ENCODE data around the gene EBF3. TPM values are rescaled to one million over a fixed set of nuclear protein-coding genes. Genes with fewer than 3 reads are reported as not detected.

EBF3 gene
- total RNA-seq, 1 donor from 2014 or later = 0.07 TPM

GRCh38 chr10:129892548-129893052, 71.5 kb downstream of the EBF3 start:
- no peak for DNase-seq (ENCODE audit: low read depth, low spot score)

GRCh38 chr10:129891806-129892205, 72.3 kb downstream of the EBF3 start:
- DNase-seq (ENCODE audit: low read depth, low spot score) = no peak

- DNase-seq (ENCODE audit: low read depth, low spot score) = no peak
These were observed 73.9 kb downstream of the EBF3 start for GRCh38 chr10:129890170-129890569.

DNA sequence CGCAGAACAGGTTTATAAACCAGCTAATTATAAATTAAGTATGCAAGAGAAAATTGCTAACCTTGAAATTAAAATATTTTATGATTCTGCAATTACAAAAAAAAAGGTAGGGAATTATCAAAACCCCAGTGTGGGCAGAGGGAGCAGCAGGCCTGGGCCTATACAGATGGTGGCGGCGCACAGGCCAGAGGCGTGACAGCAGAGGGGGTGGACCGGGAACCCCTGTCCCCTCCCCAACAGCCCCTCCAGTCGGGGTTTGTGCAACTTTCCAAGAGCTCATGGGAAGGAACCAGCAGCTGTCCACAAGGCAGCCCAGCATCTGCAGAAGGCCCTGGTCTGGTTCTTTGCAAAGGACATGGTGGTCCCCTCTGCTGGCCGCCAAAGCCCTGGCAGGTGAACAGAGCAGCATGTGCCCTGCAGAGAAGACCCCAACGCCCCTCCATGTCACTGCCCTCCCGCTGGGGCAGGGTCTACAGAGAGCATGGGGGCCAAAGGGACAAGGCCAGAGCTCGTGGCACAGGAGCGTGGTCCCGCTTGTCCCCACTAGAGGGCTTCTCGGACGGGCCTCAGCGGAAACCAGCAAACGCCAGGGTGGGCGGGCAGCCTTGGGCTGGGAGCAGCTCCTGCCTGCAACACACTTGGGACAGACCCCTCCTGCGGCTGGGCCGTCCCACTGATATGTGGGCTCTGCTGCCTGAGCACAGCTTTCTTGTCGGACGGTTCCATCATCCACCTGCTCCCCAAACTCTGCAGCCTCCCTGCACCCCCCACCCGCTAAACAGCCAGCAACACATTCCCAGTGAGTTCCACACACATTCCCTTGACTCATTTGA, 75.1 kb downstream of the EBF3 start:
- no peak for DNase-seq (ENCODE audit: low read depth, low spot score)

- DNase-seq (ENCODE audit: low read depth, low spot score) = no peak
These were observed 75.9 kb downstream of the EBF3 start for GRCh38 chr10:129887986-129888783.

- no peak for DNase-seq (ENCODE audit: low read depth, low spot score)
These were observed 76.6 kb downstream of the EBF3 start for GRCh38 chr10:129887381-129887905.

GRCh38 chr10:129886263-129886662, 77.8 kb downstream of the EBF3 start:
- no peak for DNase-seq (ENCODE audit: low read depth, low spot score)

DNA sequence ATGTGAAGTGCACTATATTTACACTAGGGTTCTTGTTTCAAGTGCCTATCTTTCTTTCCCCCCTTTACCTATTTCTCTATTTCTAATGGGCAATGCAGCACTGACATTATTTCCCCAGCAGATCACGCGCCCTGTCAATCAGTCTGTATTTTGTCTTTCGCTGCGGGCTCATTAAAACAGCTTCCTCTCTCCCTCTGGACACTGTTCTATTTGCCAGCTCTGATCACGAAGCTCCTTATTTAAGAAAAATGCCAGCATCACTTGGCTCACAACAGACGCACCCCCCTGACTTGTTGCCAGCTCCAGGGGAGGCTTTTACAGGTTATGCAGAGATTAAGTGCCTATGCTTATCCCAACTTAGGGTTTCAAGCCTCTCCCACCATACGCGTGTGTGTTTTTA, 78.5 kb downstream of the EBF3 start:
- DNase-seq (ENCODE audit: low read depth, low spot score) = no peak

GRCh38 chr10:129884398-129885078, 79.5 kb downstream of the EBF3 start:
- no peak for DNase-seq (ENCODE audit: low read depth, low spot score)

DNA sequence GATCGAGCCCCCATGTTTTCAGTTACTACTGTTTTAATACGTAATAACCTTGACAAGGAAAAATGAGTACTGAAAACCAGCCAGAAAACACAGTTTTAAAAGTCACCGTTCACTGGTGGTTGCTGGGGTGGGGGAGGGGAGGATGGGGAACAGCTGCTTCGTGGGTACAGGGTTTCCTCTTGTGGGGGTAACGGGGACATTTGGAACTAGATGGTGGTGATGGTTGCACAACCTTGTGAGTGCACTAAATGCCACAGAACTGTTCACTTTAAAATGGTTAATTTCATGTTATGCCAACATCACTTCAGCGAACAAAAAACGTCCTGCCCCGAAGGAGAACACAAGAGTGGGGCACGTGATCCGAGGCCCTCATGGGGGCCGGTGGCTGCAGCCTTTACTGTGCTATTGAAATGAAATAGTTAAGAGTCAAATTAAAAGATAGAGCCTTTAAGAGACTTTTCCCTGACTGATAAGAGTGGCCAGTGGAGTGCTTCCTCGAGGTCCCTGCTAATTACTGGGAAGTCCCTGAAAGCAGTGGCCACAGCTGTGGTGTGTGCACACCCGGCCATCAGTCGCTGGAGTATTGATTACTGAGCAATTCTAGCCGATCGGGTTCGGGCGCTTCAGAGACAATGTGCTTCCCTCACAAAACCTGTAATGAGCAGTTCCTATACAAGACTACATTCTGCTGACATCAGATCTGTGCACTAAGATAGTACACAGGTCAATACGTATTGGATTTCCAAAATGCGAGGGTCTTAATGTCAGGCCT, 80.3 kb downstream of the EBF3 start:
- no peak for DNase-seq (ENCODE audit: low read depth, low spot score)

DNA sequence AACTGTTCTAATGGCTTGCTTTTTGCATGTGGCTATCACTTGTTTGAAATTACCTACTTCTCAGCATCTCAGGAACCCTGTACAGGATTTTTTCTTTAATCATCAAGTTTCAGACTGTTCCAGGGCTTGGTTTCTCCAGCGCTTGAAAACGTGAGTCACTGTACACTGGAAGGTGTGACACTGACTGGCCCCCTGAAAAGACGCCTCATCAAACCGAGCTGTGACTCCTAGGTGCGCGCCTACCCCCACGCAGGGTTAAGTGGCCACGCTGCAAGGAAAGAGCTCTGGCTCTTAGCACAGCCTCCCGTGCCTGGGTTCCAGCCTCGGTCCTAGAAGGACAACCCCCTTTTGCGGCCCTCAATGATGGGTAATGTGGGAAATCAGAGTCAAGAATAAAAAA, 81.0 kb downstream of the EBF3 start:
- DNase-seq (ENCODE audit: low read depth, low spot score) = no peak

GRCh38 chr10:129882291-129883010, 81.6 kb downstream of the EBF3 start:
- DNase-seq (ENCODE audit: low read depth, low spot score) = no peak

DNA sequence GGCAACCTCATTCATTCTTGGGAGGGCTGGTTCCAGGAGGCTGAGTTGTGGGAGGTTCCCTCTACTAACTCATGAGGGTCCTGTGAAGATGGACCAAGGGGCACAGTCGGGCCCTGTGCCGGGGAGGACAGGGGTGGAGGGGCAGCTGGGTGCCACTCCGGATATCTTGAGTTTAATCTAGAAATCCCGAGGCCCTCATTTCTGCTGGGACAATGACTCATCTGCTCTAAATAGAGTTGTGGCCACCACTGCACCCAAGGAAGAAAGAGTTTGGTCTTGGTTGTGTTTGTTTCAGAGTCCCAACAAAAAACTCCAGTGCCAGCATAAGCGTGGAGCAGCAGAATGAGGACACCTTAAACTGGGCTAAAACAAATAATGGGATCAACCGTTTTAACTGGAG, 82.4 kb downstream of the EBF3 start:
- DNase-seq (ENCODE audit: low read depth, low spot score) = no peak

GRCh38 chr10:129880191-129880870, 83.7 kb downstream of the EBF3 start:
- no peak for DNase-seq (ENCODE audit: low read depth, low spot score)

GRCh38 chr10:129879655-129880054, 84.4 kb downstream of the EBF3 start:
- DNase-seq (ENCODE audit: low read depth, low spot score) = no peak

DNA sequence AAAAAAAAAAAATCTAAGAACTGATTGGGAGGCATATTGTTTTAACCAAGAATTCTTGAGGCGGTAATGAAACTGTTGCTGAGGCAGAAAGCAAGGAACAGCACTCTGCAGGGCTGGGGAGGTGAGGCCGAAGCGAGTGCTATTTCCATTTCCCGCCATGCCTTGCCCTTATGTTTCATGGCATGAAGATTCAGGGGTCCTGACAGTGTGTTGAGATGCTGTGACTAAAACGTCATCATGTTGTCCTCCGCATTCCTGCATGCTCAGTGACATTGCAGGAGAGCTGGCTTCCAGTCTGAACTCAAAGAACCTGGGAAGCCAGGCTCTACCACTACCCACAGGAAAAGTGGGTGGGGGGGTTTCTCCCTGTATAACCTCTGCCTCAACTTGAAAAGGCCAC, 85.2 kb downstream of the EBF3 start:
- no peak for DNase-seq (ENCODE audit: low read depth, low spot score)

GRCh38 chr10:129877773-129878371, 86.2 kb downstream of the EBF3 start:
- no peak for DNase-seq (ENCODE audit: low read depth, low spot score)

DNA sequence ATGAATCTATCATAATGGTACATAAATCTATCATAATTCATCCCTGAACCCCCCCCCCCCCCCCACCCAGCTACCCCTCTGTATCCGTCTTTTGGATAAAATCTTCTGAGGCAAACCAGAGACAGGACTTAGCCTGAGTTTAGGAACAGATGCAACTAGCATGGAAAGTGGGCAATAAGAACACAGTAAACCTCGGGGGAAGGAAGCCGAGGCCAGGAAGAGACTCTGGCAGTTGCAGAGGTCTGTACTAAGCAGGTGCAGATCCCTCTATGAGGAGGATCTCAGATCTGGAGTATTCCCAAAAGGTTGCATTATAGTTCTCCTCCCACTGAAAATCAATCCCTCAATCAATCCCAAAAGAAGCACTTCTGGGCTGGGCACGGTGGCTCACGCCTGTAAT, 87.2 kb downstream of the EBF3 start:
- DNase-seq (ENCODE audit: low read depth, low spot score) = no peak
